CD4-positive, alpha-beta T cell treated with Interleukin-21 for 1 hour (primary cell): ENCODE data around the gene FGF19.
A peak's percentile ranks its signal among the peaks of the same experiment; 100 is the strongest.
"Not testable (repeated sequence)": the region's sequence is repeated elsewhere in the genome, so short reads cannot be mapped to it uniquely, and the experiment has no call there.

Experiments
- DNase-seq: peaks from one replicate; pipeline ENCODE4 v3.0.0-alpha.2; 2020

The FGF19 gene

DNA sequence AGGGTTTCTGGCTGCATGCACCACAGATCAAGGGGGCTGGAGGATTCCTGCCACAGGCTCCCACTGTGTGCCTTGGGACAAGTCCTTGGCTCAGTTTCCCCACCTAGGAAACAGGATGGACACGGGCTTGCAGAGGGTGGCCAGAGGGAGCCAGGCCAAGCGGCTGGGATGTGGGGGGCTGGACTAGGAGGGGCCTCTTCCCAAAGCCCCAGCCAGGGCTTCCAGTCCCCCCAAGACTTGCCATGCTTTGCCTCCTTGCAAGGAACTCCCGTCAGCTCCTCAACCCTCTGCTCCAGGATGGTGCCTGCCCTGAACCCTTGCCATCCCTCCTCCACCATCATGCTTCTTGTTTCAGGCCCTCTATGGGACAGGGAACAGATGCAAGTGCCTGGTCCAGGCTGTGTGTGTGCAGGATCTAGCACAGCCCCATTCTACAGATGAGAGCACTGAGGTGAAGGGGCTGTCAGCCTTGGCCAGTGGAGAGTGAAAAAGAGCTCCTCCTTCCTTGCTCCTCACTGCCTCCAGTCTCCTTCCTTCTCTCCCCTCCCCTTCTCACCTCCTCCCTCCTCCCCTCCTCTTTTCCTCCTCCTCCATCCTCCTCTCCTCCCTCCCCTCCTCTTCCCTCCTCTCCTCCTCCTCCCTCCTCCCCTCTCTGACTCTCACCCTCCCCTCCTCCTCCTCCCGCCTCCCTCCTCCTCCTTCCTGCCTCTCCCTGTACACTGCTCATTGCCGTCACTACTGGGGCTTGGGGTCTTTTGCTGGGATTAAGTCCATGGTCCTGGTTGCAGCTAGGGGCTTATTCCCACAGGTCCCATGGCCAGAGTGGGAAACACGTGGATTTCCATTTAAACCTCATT, 13.3 kb upstream of the FGF19 start:
- DNase-seq = no peak

DNA sequence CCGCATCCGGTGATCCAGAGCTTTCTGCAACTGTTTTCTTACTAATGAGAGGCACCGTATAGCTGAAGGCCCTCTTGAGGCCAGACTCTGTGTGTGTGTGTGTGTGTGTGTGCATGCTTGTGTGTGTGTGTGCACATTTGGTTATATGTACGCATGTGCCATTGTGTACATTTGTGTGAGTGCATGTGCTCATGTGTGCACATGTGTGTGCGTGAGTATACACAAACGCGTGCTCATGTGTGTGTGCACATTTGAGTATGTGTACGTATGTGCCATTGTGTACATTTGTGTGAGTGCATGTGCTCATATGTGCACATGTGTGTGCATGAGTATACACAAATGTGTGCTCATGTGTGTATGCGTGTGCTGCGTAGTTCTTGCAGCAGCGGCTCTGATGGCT, 12.3 kb upstream of the FGF19 start:
- DNase-seq = no peak

DNA sequence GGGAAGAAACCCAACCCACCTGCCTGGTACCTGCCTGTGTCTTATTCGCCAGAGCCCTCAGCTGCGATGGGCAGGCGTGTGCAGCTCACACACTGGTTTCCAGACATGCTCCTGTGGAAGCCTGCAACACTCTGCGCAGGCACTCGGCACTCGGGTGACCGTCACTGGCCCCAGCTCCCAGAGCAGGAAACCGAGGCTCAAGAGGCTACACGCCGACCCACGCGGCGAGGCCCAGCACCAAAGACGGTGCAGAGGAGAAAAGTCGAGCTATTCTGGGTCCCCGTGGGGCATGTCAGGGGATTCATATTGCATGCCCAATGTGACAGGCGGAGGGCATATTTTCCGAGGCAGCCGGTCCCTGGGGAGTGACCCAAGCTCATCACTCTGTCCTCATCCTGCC, 11.6 kb upstream of the FGF19 start:
- DNase-seq = no peak

DNA sequence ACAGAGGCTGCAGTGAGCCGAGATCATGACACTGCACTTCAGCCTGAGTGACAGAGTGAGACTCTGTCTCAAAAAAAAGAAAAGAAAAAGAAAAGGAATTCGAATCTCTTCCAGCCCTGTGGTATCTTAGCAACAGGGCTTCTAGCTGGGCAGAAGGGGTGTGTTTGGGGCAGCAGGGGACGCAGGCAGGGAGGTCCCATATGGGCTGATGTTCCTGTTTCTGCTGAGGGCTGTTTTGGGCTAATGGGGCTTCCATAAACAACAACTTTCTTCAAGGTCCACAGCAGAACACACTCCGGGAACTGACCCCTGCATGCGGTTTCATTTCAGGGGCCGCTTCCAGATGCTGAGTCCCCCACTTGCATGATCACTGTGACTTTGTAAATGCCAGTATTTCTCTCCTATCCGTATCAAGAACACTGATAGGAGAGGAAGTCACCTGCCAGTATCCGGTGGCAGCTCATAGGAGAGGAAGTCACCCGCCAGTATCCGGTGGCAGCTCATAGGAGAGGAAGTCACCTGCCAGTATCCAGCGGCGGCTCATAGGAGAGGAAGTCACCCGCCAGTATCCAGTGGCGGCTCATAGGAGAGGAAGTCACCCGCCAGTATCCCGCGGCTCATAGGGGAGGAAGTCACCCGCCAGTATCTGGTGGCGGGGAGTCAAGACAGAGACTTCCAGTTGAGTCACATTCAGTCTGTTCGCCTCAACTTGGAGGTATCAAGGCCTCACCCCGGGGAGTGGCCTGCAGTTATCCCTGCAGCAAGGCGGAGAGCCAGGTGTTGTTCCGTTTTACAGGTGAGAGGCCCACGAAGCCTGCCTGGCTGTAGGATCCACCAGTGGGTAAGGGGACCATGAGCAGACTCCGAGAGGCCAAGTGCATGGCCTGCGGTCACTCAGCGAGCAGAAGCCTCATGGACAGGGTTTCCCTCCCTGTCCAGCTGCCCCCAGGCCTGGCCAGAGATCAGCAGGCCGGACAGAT, 8.3 kb upstream of the FGF19 start:
- peak; percentile 18 for DNase-seq

DNA sequence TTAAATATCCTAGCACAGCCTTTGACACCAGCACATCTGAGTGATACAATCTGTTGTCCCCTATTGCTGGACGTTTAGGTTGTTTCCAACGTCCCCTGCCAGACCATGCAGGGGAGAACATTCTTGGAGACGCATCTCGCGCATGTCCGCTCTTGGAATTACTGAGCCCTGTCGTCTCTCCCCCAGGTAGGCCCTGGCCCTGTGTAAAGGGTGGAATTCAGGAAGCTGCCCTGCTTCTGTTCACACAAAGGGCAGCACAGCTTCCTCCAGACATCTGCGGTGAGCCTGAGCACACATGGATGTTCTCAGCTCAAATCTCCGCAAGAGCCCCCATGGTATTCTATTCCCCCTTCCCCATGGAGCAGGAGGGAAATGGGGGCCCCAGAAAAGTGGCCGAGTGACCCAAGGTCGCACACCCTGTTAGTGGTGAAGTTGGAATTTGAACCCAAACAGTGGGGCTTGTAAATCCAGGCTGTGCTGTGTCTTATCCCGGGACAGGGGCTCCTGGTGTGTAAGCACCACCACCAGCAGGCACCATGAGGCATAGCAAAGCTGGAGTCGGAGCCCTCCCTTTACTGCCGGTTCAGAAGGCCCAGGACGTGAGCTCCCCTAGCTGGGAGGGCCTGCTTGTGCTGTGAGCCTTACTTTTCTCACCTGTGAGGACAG, 5.0 kb upstream of the FGF19 start:
- no peak for DNase-seq

DNA sequence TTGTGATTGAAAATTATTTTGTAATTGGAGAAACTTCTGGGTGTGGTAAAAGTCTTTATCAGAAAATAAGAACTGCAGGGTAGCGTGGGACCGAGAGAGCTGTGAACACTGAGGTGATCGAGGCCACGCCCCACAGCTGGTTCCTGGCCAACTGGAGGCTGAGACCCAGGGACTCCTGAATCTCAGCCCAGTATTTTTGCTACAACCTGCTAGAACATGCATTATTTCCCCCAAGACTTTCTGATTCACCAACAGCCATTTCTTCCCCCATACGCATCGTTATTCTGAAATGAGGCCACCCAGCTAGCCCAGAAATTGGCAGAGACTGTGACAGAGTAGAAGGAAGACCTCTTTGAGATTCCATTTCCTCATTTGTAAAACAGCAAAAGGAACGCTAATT, 3.4 kb upstream of the FGF19 start:
- DNase-seq = no peak

DNA sequence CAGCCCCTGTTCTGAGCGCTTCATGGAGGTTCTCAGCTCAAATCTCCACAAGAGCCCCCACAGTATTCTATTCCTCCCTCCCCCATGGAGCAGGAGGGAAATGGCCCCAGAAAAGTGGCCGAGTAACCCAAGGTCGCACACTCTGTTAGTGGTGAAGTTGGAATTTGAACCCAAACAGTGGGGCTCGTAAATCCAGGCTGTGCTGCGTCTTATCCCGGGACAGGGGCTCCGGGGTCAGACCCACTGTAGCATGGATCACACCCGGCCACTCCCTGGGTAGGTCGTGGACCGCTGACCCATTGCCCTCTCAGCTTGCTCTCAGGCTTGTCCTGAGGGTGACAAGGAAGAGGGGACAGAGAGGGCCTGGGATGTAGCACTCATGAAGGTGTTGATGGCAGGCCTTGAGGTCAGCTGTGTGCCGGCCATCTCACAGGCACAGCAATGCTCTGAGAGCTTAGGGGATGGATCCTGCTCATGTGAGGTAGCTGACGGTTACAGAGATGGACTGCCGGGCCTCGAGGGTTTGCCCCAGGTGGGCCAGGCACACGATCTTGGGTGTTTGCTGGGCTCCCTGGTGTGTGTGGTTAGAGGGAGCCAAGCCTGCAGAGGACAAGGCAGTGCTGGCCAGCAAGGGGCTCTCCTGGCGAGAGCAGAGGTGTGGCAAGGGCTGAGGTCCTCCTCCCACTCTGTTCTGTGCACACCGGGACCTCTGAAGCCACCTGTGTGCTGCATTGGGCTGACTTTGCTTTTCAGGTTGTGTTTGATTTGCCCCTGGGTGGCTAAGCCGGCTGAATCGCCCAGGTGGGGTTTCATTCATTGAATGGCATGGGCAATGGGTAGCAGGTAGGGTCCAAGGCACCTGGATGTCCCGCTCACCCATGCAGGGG, 2.3 kb upstream of the FGF19 start:
- DNase-seq = no peak

DNA sequence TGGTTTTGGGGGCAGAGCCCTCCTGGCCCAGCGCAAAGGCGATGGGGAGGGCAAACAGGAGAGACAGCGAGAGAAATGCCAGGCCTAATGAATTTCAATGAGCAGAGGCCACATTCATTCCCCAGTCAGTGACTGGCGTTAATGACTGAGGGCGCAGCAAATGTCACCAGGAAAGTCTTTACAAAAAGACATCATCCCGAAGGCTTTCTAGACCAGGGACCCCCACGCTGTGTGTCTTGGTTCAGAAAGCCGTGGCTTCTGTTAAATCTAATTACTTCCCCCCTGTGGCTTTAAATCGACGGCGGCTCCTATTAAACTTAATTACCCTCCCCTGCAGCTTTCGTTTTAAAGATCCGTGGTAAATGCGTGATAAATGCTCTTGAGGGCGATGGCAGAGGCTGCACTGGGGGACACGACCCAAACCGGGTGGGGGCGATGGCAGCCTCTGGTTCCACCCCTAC, 1.6 kb upstream of the FGF19 start:
- DNase-seq = no peak

DNA sequence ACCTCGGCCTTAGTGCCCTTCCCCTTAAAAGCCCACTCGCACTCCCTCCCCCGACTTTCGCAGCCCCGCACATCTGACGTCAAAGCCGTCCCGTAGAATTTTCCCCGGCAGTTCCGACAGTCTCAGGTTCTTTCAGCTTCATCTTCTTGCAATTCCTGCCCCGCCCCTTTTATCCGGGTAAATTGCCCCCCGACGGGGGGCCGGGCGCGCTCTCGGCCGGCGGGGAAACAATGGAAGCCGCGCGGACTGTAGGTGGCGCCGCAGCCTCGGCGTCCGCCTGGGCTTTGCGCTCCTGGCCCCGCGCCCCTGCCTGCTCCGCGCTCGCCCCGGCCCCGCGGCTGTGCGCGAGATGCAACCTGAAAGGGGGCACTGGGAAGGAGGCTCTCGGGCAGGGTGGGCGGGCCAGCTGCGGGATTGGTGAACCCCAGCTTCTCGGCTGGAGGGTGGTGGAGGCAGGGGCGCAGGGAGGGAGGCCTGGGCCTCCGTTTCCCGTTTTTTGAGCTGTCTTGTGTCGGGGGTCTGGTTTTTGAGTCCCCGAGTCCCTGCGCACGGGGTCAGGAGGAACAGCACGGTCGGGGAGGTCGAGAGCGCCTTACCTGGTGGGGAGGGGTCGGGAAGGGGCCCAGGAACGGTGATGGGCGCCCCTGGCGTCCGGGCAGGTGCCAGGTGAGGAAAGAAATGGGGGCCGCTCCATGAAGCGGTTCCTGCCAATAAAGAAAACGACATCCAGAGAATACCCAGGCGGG, 859 bp upstream of the FGF19 start:
- no peak for DNase-seq

DNA sequence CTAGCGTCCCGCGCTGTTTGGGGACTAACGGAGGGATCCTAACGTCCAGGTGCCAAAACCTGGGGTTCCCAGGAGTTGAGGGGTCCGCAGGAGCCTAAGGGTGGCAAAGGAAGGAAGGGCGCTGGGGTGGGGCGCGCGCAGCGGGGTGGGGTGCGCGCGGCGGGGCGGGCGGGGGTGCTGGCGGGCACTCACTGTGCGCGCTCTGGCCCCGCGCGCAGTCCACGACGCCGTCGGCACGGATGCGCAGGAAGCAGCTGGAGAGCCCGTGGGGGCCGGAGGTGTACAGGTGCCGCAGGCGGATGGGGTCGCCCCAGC, 412 bp downstream of the FGF19 start:
- DNase-seq = no peak

DNA sequence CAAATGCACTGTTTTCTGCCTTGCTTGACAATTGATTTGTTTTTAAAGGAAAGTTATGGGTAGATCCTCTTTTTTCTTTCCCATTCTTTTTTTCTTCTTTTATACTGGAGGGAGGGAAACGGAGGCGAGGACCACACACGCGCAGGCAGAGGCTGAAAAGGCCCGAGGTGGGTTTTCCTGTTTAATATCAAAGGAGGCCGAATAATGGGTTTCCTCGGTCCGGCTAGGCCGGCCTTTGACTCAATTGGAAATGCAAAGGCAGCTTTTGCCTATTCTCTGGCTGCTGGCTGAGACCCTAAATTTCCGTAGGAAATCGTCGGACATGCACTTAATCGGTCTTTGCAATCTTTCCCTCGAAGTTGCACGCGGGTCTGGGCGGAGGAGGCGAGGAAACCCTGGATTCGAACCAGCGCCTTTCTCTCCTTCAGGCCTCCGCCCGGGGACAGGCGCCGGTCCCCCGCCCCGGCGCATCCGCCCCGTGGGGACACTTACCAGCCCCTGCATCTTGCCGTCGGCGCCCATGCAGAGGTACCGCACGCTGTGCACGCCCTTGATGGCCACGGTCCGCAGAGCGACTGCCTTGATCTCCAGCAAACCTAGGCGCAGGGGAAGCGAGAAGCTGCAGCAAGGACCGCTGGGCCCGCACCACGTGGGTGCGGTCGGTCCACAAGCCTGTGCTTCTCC, 911 bp downstream of the FGF19 start:
- no peak for DNase-seq

DNA sequence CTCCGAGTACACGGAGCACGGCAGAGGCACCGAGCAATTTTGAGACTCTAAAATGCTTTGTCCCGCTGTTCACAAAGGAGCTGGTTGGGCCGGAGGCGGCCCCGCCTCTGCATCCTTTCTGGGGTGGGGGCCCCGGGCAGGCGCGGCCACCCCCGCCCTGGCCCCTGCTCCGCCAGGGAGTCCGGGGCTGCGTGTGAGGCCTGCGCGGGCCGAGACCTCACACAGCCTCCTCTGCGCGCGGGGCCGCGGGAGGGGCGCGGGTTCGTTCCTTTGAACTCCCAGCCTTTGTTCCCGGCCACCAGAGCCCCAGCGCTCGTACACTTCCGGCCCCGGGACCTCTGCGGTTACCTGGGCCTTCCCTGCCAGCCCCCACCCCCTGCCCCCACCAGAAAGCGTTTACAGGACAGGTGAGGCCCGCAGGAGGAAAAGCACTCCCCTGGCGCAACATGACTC, 1.6 kb downstream of the FGF19 start:
- DNase-seq = no peak

DNA sequence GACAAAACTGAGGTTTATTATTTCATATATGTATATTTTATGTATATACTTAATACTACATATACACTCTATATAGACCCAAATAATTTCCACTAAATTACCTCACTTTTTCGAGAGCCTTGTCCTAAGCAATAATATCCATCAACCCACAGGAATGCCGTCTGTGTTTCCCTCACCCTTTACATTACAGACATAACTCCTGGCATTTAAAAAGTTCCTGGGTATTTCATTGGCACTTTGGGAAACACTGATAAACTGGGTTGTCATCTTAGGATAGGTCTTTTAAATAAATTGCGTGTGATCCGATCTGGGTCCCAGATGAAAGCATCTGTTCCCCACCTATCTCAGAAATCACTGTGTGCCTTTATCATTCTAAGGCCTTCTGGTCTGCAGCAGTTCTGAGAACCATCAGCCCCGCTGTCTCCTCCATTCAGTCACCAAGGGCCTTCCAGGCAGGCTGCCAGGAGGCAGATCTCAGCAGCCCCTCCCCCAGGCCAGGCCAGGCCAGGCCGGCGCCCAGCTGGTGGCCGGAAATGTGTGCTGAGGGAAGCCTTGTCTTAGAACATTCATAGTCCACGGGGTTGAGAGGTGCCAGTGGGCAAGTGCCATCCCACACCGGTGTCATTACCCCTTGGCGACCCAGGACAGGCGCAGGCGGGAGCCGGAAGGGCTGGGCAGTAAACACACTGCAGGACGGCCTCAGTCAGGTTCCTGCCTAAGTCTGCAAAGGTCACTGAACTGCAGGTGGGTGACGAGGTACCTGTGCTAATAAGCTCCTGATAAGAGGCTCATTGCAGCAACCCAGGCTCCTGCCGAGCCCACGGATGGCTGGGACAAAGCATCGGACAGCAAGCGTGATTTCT, 3.3 kb downstream of the FGF19 start:
- no peak for DNase-seq

DNA sequence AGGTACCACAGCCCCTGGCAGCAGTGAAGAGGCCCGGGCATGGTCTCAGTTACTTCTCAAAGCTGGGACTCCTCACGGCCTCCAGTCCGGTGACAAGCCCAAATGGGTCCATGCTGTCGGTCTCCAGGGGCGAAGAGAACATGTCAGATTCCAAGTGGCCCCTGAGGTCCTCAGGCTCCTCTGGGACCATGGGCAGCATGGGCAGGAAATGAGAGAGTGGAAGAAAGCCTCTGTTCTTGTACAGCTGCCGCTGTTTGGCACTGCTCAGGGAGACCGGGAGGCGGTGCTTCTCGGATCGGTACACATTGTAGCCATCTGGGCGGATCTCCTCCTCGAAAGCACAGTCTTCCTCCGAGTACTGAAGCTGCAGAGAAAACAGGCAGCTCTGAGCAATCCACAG, 4.6 kb downstream of the FGF19 start:
- no peak for DNase-seq

DNA sequence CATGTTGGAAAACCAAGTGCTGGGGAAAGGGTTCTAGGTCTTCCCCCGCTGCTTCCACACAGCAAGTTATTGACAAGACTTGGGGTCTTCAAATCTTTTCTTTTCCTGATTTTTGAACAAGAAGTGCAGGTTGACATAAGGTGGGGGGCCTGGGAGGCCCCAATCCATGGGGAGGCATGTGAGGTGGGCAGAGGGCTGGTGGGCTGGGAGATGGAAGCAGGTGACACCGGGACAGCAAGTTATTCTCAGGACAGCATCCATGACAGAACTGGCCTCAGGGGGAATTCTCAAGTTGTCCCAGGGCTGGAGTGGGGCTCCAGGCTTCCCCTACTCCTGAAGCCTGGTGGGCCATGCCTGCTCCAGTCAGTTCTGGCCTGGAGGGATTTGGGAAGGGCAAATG, 5.5 kb downstream of the FGF19 start:
- no peak for DNase-seq

DNA sequence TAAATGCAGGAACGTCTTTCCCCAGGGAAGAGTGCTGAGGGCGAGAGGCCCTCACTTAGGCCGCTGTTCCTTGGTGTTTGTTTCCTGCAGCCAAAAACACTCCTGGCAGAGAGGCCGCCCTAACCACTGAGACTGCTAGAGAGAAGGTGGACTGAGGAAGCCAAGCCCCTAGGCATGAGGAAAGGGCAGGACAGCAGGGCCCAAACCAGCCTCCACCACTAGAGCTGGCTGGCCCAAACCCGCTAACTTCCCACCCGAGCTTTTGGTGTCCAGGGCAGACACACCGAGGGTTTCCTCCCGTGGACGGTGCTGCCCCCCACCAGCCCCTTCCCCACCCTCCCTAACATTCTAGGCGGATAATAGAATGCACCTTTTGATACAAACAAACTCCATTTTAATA, 6.0 kb downstream of the FGF19 start:
- no peak for DNase-seq

DNA sequence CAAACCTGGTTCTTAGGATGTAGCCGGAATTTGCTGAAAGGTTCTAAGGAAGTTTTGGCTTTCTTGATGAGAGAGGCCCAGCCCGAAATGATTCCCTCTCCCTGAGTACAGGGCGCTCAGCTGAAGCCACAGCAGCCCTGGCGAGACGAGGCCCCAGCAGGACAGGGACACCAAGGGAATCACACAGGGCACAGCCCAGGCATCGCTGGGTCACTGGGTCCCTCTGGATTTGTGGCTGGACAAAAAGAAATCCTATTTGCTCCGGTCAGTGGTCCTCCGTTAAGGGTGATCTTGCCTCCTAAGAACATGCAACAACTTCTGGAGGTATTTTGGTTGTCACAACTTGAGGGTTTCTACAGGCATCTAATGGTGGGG, 6.4 kb downstream of the FGF19 start:
- no peak for DNase-seq

DNA sequence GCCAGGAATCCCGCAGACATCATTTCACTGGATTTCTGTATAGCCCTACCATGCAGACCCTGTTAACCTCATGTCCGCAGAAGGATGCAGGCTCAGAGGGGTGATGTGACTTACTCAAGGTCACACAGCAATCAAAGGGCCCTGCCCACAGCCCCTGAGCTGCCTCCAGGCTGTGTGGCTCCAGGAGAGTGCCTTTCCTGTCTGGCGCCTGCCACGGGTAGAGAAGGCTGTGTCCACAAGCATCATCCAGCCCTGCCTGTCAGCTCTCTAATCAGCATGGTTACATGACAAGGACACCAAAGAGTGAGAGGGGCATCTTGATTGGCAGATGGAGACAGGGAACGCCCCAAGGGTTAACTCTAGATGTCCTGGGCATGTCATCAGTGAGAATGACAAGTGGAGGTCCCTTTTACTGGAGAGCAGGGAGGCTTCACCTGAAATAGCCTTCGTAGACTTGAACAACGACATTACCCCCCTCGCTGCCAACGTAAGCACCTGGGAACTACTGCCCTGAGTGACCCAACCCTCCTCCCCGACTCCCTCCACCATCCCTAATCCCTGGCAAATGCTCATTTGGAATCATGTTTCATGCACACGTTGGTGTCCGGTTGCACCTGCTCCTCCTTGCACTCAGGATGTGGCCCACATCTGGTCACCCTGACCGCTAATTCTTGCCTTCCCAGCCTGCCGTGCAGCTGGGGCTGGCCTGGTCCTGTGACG, 6.9 kb downstream of the FGF19 start:
- no peak for DNase-seq

DNA sequence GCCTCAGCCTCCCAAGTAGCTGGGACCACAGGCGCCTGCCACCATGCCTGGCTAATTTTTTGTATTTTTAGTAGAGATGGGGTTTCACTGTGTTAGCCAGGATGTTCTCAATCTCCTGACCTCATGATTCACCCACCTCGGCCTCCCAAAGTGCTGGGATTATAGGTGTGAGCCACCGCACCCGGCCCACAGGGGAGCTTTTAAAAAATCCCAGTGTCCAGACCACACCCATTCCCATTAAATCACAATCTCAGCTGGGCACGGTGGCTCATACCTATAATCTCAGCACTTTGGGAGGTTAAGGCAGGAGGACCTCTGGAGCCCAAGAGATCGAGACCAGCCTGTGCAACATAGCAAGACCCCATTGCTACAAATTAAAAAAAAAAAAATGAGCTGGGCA, 7.8 kb downstream of the FGF19 start:
- DNase-seq = not testable (repeated sequence)
